GM23248 (cell line): Measurements from ENCODE around the gene HLA-DQA1.

Experiments used
- EZH2 ChIP-seq: fragments of 200-600 bp; sonication (generic); IDR thresholded peaks from 2 replicates; pipeline ENCODE4 v1.6.1; 2018; ENCODE audit warnings: antibody characterized with exemption, mild to moderate bottlenecking; ENCODE audit not compliant: insufficient read depth, poor library complexity, severe bottlenecking
- EZH2phosphoT487 ChIP-seq: fragments of 200-600 bp; sonication (generic); IDR thresholded peaks from 2 replicates; pipeline ENCODE4 v1.6.1; 2018; ENCODE audit warnings: antibody characterized with exemption, moderate library complexity, mild to moderate bottlenecking, low read depth; ENCODE audit not compliant: insufficient read depth

GRCh38 chr6:32603888-32604287 is 33.3 kb upstream of the HLA-DQA1 start:
- TF ChIP-seq EZH2phosphoT487 (no peak), EZH2 (no peak)
